PC-3 (cell line): ENCODE measurements around the gene ADARB2. TPM values are rescaled to one million over a fixed set of nuclear protein-coding genes. Genes with fewer than 3 reads are reported as not detected.
A peak's percentile ranks its signal among the peaks of the same experiment; 100 is the strongest.

ENCODE experiments used
- ATAC-seq: fragments of 200-7000 bp; cut with Tn5 transposase; 2 replicates; pipeline ENCODE4 v1.9.1; 2020; ENCODE audit warnings: mild to moderate bottlenecking, moderate library complexity
- BruUV-seq: library from RNA; stranded (reverse); fragments of 400-500 nt; replicated peaks from 2 replicates; lab custom pipeline; 2021; lab: Mats Ljungman, UMichigan
- CTCF ChIA-PET: fragments of 300-600 bp; sonication (Branson Sonifier 250); formaldehyde crosslinking; loops from one replicate; lab custom pipeline; 2022; ENCODE audit warnings: antibody characterized with exemption; lab: Charles Lee
- POLR2A ChIA-PET: fragments of 300-600 bp; sonication (Branson Sonifier 250); formaldehyde crosslinking; loops from one replicate; lab custom pipeline; 2022; ENCODE audit warnings: antibody characterized with exemption; ENCODE audit not compliant: unreplicated experiment; lab: Charles Lee
- DNase-seq: peaks from one replicate; pipeline ENCODE4 v3.0.0-alpha.2; 2015
- H2AFZ ChIP-seq: fragments of 300-600 bp; sonication (generic); 2 replicates; pipeline ENCODE4 v1.6.0; 2016; ENCODE audit warnings: antibody characterized with exemption, low read length
- H3F3A ChIP-seq: fragments of 300-600 bp; sonication (generic); one replicate; pipeline ENCODE4 v1.6.0; 2017; ENCODE audit warnings: antibody characterized with exemption, low read length, control low read depth, mild to moderate bottlenecking; ENCODE audit not compliant: unreplicated experiment
- H3K27ac ChIP-seq: fragments of 300-600 bp; sonication (generic); 2 replicates; pipeline ENCODE4 v1.5.1; 2016; ENCODE audit warnings: mild to moderate bottlenecking, low read length
- H3K27me3 ChIP-seq: fragments of 300-600 bp; sonication (generic); 2 replicates; pipeline ENCODE4 v1.6.1; 2016; ENCODE audit warnings: low read length, mixed read lengths
- H3K36me3 ChIP-seq: fragments of 300-600 bp; sonication (generic); 2 replicates; pipeline ENCODE4 v1.6.1; 2016; ENCODE audit warnings: low read depth, mixed run types, low read length, mixed read lengths
- H3K4me1 ChIP-seq: fragments of 300-600 bp; sonication (generic); 2 replicates; pipeline ENCODE4 v1.5.1; 2016; ENCODE audit warnings: low read length; ENCODE audit not compliant: insufficient read depth
- H3K4me2 ChIP-seq: fragments of 300-600 bp; sonication (generic); 2 replicates; pipeline ENCODE4 v1.6.0; 2016; ENCODE audit warnings: low read length
- H3K4me3 ChIP-seq: fragments of 300-600 bp; sonication (generic); 2 replicates; pipeline ENCODE4 v1.5.1; 2016; ENCODE audit warnings: mild to moderate bottlenecking, low read length, mixed read lengths
- H3K79me2 ChIP-seq: fragments of 300-600 bp; sonication (generic); 2 replicates; pipeline ENCODE4 v1.6.1; 2017; ENCODE audit warnings: low read length, mixed read lengths
- H3K9ac ChIP-seq: fragments of 300-600 bp; sonication (generic); 2 replicates; pipeline ENCODE4 v1.6.0; 2016; ENCODE audit warnings: mild to moderate bottlenecking, low read length
- H3K9me2 ChIP-seq: fragments of 300-600 bp; sonication (generic); replicated peaks from 2 replicates; pipeline ENCODE4 v1.6.1; 2016; ENCODE audit warnings: mixed run types, low read length, mixed read lengths
- H3K9me3 ChIP-seq: fragments of 300-600 bp; sonication (generic); 2 replicates; pipeline ENCODE4 v1.6.1; 2016; ENCODE audit warnings: low read length, mixed read lengths
- H4K20me1 ChIP-seq: fragments of 300-600 bp; sonication (generic); 2 replicates; pipeline ENCODE4 v1.6.1; 2016; ENCODE audit warnings: low read length, mixed read lengths
- CTCF ChIP-seq: fragments of 300-600 bp; sonication (generic); conservative IDR thresholded peaks from 2 replicates; pipeline ENCODE4 v1.5.1; 2017; ENCODE audit warnings: antibody characterized with exemption, low read depth, mild to moderate bottlenecking, low read length
- EZH2 ChIP-seq: fragments of 300-600 bp; sonication (generic); IDR thresholded peaks from one replicate; pipeline ENCODE4 v1.6.1; 2017; ENCODE audit warnings: antibody characterized with exemption, mild to moderate bottlenecking, low read length; ENCODE audit not compliant: unreplicated experiment
- EZH2phosphoT487 ChIP-seq: fragments of 300-600 bp; sonication (generic); IDR thresholded peaks from 2 replicates; pipeline ENCODE4 v1.6.1; 2018; ENCODE audit warnings: mild to moderate bottlenecking, antibody characterized with exemption, low read length, borderline replicate concordance
- intact Hi-C: fragments of 100-400 bp; cut with micrococcal nuclease; formaldehyde crosslinking; loops from 2 replicates; pipeline ENCODE4 v1.9.0; 2023
- total RNA-seq: library from RNA; depleted of rRNA; stranded (reverse); fragments of >200 nt; gene quantifications from 2 replicates; pipeline ENCODE4 v1.2.3, GENCODE V29; 2014

ADARB2 gene
- total RNA-seq, 1 experiment from 2014 or later = not detected

GRCh38 chr10:1290071-1290471, 447.3 kb downstream of the ADARB2 start:
- peak; percentile 67 for ATAC-seq
- TF ChIP-seq EZH2 (no peak), EZH2phosphoT487 (no peak), CTCF (no peak)
- BruUV-seq = no TSS peak
- H3K9me2 ChIP-seq = no peaks in the 10 kb centered on the region
- H3K4me1 ChIP-seq = no peaks in the 10 kb centered on the region
- H3K27me3 ChIP-seq = peaks cover 20% of the 10 kb centered on the region; the same call in 1 of the 2 replicates
- H4K20me1 ChIP-seq = no peaks in the 10 kb centered on the region
- no peaks in the 10 kb centered on the region for H3K9me3 ChIP-seq
- no peak overlapping the region for H2AFZ ChIP-seq
- no peak overlapping the region for H3K4me3 ChIP-seq
- CTCF ChIA-PET = no interaction called here
- intact Hi-C loops = no loop called here
- DNase-seq = peak; percentile 17
- no peak overlapping the region for H3K9ac ChIP-seq
- no peaks in the 10 kb centered on the region for H3K36me3 ChIP-seq
- POLR2A ChIA-PET = no interaction called here
- H3F3A ChIP-seq = no peaks in the 10 kb centered on the region
- no peak overlapping the region for H3K27ac ChIP-seq
- no peaks in the 10 kb centered on the region for H3K79me2 ChIP-seq
- H3K4me2 ChIP-seq = no peak overlapping the region

- ATAC-seq (no peak; the same call in 1 of the 2 replicates), DNase-seq (no peak)
- ChIA-PET POLR2A (no interaction called here), CTCF (no interaction called here)
- Histone ChIP-seq H2AFZ (no peak overlapping the region), H3K79me2 (no peaks in the 10 kb centered on the region), H3K9me3 (no peaks in the 10 kb centered on the region), H3K4me3 (no peak overlapping the region), H3K9ac (no peak overlapping the region), H3K4me1 (no peaks in the 10 kb centered on the region), H3K27ac (no peak overlapping the region), H3K27me3 (peaks cover 16% of the 10 kb centered on the region; the same call in 1 of the 2 replicates), H3K36me3 (no peaks in the 10 kb centered on the region), H3F3A (no peaks in the 10 kb centered on the region), H4K20me1 (no peaks in the 10 kb centered on the region), H3K9me2 (no peaks in the 10 kb centered on the region), H3K4me2 (no peak overlapping the region)
- BruUV-seq = no TSS peak
- no peak for TF ChIP-seq EZH2phosphoT487
- no peak for TF ChIP-seq CTCF
- TF ChIP-seq EZH2 = no peak
- intact Hi-C loops = no loop called here
These were observed 447.7 kb downstream of the ADARB2 start for GRCh38 chr10:1289591-1289990.

GRCh38 chr10:1287971-1288401, 449.3 kb downstream of the ADARB2 start:
- ATAC-seq = no peak
- peaks cover 15% of the 10 kb centered on the region; the same call in 1 of the 2 replicates for H3K27me3 ChIP-seq
- H3K4me2 ChIP-seq = no peak overlapping the region
- no peaks in the 10 kb centered on the region for H3K79me2 ChIP-seq
- no peaks in the 10 kb centered on the region for H3K4me1 ChIP-seq
- intact Hi-C loops = no loop called here
- no TSS peak for BruUV-seq
- no peaks in the 10 kb centered on the region for H3K9me3 ChIP-seq
- no peak for DNase-seq
- H3K9me2 ChIP-seq = no peaks in the 10 kb centered on the region
- H3F3A ChIP-seq = no peaks in the 10 kb centered on the region
- TF ChIP-seq CTCF (no peak), EZH2phosphoT487 (no peak), EZH2 (no peak)
- H3K36me3 ChIP-seq = no peaks in the 10 kb centered on the region
- no peak overlapping the region for H3K9ac ChIP-seq
- CTCF ChIA-PET = no interaction called here
- H4K20me1 ChIP-seq = no peaks in the 10 kb centered on the region
- no peak overlapping the region for H3K27ac ChIP-seq
- POLR2A ChIA-PET = no interaction called here
- H3K4me3 ChIP-seq = no peak overlapping the region
- H2AFZ ChIP-seq = no peak overlapping the region
